ENCODE measurements around the gene PALLD.
"Not testable (repeated sequence)": the region's sequence is repeated elsewhere in the genome, so short reads cannot be mapped to it uniquely, and the experiment has no call there.

The PALLD gene

DNA sequence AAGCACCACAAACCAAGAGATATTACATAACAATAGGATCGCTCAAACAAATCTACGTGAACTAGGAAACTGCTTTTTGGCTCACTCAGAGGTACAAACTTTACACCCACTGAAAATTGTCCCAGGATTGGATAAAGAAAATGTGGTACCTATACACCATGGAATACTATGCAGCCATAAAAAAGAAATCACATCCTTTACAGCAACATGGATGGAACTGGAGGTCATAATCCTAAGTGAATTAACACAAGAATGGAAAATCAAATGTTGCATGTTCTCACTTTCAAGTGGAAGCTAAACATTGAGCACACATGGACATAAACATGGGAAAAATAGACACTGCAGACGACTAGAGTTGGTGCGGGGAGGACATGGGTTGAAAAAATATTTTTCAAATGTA is 305.4 kb downstream of the PALLD start:
- DNase-seq, result no peak

DNA sequence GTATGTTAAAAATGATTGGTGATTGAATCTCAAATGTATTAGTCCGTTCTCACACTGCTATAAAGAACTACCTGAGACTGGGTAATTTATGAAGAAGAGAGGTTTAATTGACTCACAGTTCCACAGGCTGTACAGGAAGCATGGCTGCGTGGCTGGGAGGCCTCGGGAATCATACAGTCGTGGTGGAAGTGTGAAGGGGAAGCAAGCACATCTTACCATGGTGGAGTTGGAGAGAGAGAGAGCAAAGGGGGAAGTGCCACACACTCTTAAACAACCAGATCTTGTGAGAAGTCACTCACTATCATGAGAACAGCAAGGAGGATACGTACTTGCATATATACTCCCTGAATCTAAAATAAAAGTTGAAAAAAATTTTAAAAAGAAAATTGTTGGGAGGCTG is 306.2 kb downstream of the PALLD start:
- not testable (repeated sequence) for DNase-seq

DNA sequence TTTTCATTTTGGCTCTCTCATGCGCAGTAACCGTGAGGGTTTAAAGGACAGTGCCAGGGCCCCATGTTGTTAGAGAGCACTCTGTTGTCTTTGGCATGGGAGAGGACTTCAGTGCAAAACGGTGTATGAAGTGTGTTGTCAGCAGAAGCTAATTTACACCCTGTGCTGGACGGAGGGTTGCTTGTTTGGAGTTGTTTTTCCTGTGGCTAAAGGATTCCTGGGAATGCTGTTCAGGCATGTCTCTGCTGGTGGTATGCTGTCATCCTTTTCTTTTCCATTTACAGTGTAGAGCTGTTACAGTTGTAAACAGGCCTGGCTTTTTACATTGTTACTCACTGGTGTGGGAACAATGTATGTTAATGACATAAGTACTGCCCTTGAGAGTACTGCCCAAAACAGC is 306.9 kb downstream of the PALLD start:
- DNase-seq, result no peak

DNA sequence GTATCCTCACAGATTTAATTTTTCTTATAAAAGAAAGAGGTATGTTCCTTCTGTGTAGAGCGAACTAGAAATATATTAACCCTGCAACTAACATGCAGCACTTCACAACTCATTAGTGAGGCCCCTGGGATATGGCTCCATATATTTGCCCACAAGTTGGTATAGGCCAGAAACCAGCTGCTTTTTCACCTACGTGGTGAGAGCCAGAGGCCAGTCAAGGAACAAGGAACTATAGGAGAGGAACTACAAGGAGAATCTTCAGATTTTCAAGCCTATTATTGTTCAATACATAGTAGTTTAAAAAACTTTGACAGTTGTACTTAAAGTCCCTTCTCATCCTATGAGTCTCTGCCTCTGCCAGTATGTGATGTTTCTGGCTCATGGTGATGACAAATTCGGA is 307.3 kb downstream of the PALLD start:
- no peak for DNase-seq

DNA sequence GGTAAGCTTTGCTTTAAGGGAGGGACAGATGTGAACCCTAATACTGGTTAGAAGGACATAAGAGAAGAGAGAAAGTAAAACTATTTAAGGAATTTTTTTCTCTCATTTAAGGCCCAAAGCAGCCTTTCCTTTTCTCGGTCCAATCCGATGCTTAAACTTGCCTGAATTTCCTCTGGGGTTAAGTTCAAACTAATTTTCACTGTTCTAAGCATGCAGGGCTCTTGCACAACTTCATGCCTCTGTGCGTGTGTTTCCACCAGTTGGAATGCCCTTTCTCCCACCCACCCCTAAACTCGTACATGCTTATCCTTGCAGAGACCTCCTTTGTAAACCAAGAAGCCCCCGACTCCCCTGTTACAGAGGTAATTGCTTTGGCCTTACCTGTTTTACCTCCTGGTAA is 308.5 kb downstream of the PALLD start:
- DNase-seq, result no peak

GRCh38 chr4:168806247-168806646 is 309.4 kb downstream of the PALLD start:
- not testable (repeated sequence) for DNase-seq

GRCh38 chr4:168811207-168811606 is 314.4 kb downstream of the PALLD start:
- no peak for DNase-seq

GRCh38 chr4:168811786-168812651 is 315.2 kb downstream of the PALLD start:
- DNase-seq, result no peak

DNA sequence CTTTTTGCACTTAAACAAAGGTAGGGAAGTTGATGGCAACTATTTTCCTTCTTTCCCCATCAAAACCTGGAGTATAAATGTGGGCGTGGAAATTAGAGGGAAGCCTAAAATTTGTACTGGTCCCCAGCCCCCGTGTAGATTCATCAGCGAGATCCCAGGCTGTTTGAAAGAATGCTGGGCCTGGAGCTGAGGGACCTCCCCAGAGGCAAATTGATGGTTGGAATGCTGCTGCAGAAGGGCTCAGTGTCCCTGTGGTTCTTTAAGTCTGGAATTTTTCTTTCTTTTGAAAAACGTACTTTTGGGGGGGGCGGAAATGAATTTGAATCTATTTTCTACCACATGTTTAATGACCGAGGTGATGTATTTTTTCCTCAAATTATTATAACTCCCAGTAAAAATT is 316.0 kb downstream of the PALLD start:
- no peak for DNase-seq

- no peak for DNase-seq
Measured at GRCh38 chr4:168813890-168814289, 317.0 kb downstream of the PALLD start.

- DNase-seq, result no peak
Measured at GRCh38 chr4:168815379-168816345, 318.8 kb downstream of the PALLD start.

DNA sequence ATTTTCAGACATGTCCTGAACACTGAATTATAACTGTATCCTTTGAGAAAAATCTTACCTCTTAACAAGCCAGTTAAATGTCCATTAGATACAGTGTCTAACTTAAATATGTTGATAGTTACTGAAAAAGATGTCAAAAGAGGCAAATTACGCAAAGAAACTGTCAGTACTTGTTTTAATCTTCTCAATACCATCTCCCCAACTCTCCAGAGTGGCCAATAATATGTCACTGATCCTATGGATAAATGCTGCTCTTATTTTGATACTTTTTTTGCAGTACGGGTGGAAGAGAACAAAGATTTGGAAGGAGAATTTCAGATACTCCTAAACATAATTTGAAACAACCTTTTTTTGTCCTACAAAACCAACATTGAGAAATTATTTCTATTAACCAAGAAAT is 320.5 kb downstream of the PALLD start:
- DNase-seq, result no peak

DNA sequence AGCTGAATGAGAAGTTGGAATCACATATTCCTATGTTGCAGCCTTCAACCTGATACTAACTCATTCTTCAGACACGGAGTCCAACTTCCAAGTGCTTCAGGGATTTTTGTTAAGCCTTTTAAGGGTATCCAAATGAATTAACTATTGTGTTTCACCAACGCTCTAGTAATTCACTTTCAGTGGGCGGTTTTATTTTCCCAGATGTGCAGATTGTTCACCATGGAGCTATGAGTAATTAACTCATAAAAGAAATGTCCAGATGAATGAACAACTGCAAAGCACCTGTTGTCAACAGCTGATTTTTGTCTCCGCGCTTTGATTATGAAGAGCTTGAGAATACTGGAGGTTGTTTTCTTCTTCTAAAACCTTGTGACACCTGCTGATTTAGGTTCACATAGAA is 325.6 kb downstream of the PALLD start:
- no peak for DNase-seq

- no peak for DNase-seq
Measured at GRCh38 chr4:168825975-168826374, 329.1 kb downstream of the PALLD start.

DNA sequence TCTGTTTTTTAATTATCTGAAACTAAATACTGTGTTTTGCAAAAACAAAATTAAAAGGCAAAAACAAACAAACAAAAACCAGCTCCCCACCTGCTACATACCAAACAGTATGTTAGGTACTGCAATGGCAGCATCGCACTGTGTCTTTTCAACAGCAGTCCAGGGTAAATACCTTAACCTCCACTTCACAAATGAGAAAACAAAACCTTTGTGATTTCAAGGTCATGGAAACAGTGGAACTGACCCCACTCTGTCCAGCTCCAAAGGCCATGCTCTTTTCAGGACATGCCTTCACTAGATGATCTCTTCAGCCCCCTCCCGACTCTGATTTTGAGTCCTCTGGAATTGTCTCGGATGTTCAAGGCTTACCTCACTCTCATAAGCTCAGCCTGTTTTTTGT is 329.8 kb downstream of the PALLD start:
- no peak for DNase-seq

GRCh38 chr4:168830777-168831512 is 334.1 kb downstream of the PALLD start:
- DNase-seq, result no peak

GRCh38 chr4:168831585-168831918 is 334.7 kb downstream of the PALLD start:
- DNase-seq, result no peak

GRCh38 chr4:168831919-168832762 is 335.3 kb downstream of the PALLD start:
- DNase-seq, result peak; percentile 25 to 26

GRCh38 chr4:168832763-168833575 is 336.1 kb downstream of the PALLD start:
- peak in 1 of 2 donors; percentile 37 for DNase-seq

DNA sequence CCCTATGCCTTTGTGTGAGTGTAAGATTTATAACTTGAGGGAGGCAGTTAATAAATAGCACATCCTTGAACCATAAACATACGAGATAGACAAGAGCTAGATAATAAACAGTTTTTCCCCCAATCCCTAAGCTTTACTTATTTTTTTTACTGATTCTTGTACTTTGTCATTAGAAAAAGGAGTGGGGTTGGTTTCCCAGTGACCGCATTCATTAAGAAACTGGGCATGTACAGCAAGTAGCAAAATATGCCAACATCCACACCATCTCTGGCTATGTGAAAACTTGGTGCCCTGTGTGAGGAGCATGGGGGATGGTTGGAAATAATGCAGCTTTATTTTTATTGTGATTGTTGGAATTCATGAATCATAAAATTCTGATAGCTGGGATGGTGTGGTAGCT is 337.0 kb downstream of the PALLD start:
- no peak for DNase-seq

DNA sequence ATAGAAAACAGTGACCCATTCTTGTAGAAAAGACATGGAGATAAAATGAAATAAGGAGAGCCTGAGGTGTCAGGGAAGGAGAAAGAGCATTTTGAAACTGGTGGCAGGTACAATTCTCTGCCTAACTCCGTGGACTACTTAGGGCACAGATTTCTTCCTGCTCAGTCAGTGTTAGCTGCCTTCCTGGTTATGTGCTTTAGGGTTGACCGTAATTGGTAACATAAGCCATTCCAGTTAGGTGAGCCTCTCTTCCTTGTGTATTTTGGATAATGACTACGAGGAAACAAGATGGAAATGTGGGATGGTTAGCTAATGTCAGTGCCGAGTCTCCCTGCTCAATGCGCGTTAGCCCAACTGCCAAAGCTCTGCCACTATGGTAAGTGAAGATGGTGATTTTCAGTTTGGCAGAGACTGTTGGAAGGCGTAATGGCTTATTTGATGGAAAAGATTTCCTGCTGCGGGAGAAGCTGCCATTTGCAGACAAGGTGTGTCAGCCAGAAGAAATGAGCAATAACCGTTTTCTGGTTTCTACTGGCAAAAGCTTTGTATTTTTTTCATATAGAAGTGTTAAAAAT is 339.1 kb downstream of the PALLD start:
- no peak for DNase-seq
